Hepatocyte (in vitro differentiated cells): ENCODE results near the gene CLDN11. TPM values are rescaled to one million over a fixed set of nuclear protein-coding genes. Genes with fewer than 3 reads are reported as not detected.

ENCODE experiments used
- DNase-seq: peaks from one replicate; pipeline ENCODE4 v3.0.0-alpha.2; 2016; ENCODE audit warnings: low spot score
- H2AFZ ChIP-seq: fragments of 200-600 bp; sonication (generic); 2 replicates; pipeline ENCODE4 v1.6.0; 2016; ENCODE audit warnings: antibody characterized with exemption, mild to moderate bottlenecking
- H3K27ac ChIP-seq: fragments of 200-600 bp; sonication (generic); 2 replicates; pipeline ENCODE4 v1.5.1; 2016; ENCODE audit warnings: mild to moderate bottlenecking
- H3K27me3 ChIP-seq: fragments of 200-600 bp; sonication (generic); 2 replicates; pipeline ENCODE4 v1.6.1; 2016
- H3K36me3 ChIP-seq: fragments of 200-600 bp; sonication (generic); replicated peaks from 2 replicates; pipeline ENCODE4 v1.5.1; 2016; ENCODE audit warnings: low read depth; ENCODE audit not compliant: insufficient read depth
- H3K4me1 ChIP-seq: fragments of 200-600 bp; sonication (generic); 2 replicates; pipeline ENCODE4 v1.5.1; 2016; ENCODE audit warnings: mild to moderate bottlenecking, moderate library complexity; ENCODE audit not compliant: insufficient read depth
- H3K4me2 ChIP-seq: fragments of 200-600 bp; sonication (generic); 2 replicates; pipeline ENCODE4 v1.6.0; 2016
- H3K4me3 ChIP-seq: fragments of 200-600 bp; sonication (generic); 2 replicates; pipeline ENCODE4 v1.5.1; 2016; ENCODE audit warnings: mild to moderate bottlenecking
- H3K79me2 ChIP-seq: fragments of 200-600 bp; sonication (generic); 2 replicates; pipeline ENCODE4 v1.6.0; 2017; ENCODE audit warnings: mild to moderate bottlenecking
- H3K9me2 ChIP-seq: fragments of 200-600 bp; sonication (generic); replicated peaks from 2 replicates; pipeline ENCODE4 v1.6.0; 2017; ENCODE audit warnings: mild to moderate bottlenecking; ENCODE audit not compliant: insufficient read depth
- H3K9me3 ChIP-seq: fragments of 200-600 bp; sonication (generic); 2 replicates; pipeline ENCODE4 v1.5.1; 2016; ENCODE audit warnings: low read depth, mild to moderate bottlenecking
- H4K20me1 ChIP-seq: fragments of 200-600 bp; sonication (generic); 2 replicates; pipeline ENCODE4 v1.6.0; 2016; ENCODE audit warnings: mild to moderate bottlenecking; ENCODE audit not compliant: insufficient read depth, poor library complexity, severe bottlenecking
- EZH2 ChIP-seq: fragments of 200-600 bp; sonication (generic); IDR thresholded peaks from 2 replicates; pipeline ENCODE4 v1.6.1; 2016; ENCODE audit warnings: antibody characterized with exemption, mild to moderate bottlenecking, borderline replicate concordance
- EZH2phosphoT487 ChIP-seq: fragments of 200-600 bp; sonication (generic); IDR thresholded peaks from one replicate; pipeline ENCODE4 v1.6.1; 2018; ENCODE audit warnings: antibody characterized with exemption, mild to moderate bottlenecking, low read depth, moderate library complexity; ENCODE audit not compliant: unreplicated experiment, severe bottlenecking
- WGBS: methylation state at CpG from one replicate; pipeline ENCODE4 v1.1.6; 2016; ENCODE audit warnings: low lambda C conversion rate; ENCODE audit errors: missing lambda C conversion rate; 5-methylcytosine and 5-hydroxymethylcytosine counted together
- polyA plus RNA-seq: library from polyadenylated mRNA; unstranded; fragments of >200 nt; fragmentation: Nextera tagmentation; extraction: Ambion mirVana; gene quantifications from 2 replicates; pipeline ENCODE4 v1.2.1, GENCODE V29; 2016
- total RNA-seq: library from RNA; depleted of rRNA; stranded (reverse); fragments of >200 nt; gene quantifications from 2 replicates; pipeline ENCODE4 v1.2.3, GENCODE V29; 2014
- TF ChIP-seq, protein P1 (sequence below): fragments of 200-600 bp; sonication (generic); IDR thresholded peaks from 2 replicates; pipeline ENCODE4 v1.5.1; 2016; ENCODE audit warnings: antibody characterized with exemption, mild to moderate bottlenecking; ENCODE audit not compliant: poor library complexity

The CLDN11 gene
- total and polyA plus RNA-seq, 2 experiments from 2014 or later, result 7.7 to 29.5 TPM

DNA sequence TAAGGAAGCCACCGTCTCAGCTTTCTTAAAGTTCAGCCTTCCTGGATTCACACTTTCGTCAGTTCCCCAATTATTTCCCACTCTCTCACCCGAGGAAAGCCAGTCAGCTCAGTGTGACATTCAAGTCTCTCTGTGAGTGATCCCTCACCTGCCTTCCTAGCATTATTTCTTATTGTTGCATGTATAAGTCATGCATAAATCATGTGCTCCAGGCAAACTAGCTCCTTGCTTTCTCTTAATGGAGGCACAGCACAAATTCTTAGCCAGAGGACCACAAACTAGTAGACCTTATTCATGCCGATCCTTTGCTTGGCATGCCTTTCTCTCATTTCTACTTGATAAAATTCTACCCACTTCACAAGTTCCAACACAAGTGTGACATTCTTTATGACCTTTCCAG is 44.3 kb downstream of the CLDN11 start:
- Histone ChIP-seq H3K27ac (no peak overlapping the region), H4K20me1 (no peaks in the 10 kb centered on the region)
- DNase-seq, result no peak

DNA sequence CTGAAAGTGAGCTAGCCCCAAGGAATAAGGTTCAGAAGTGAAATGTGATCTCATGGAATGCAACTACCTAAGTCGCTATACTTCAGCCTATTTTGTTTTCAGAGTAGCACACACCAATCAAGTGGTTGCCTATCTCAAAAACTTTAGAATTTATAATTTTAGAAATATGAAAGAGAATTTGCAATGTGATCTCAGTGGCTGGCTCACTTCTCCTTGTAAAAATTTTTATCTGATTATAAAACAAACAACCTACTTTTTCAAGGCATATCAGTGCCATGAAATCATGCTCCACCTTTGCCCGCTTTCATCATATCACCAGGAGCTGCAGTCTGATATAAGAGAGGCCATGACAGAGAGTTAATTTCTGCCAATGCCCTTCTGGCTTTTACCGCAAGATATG is 47.3 kb downstream of the CLDN11 start:
- 61% methylated on average over 3 of the region's 3 CpGs for WGBS
- Histone ChIP-seq H3K9me2 (no peaks in the 10 kb centered on the region), H2AFZ (no peak overlapping the region), H3K9me3 (no peaks in the 10 kb centered on the region), H3K4me3 (no peak overlapping the region), H3K4me2 (no peak overlapping the region), H3K27me3 (no peaks in the 10 kb centered on the region), H3K4me1 (peaks cover 23% of the 10 kb centered on the region), H3K36me3 (no peaks in the 10 kb centered on the region), H4K20me1 (no peaks in the 10 kb centered on the region), H3K27ac (no peak overlapping the region), H3K79me2 (no peaks in the 10 kb centered on the region)
- TF ChIP-seq EZH2phosphoT487 (no peak), EZH2 (no peak)
- TF ChIP-seq, protein P1, sequence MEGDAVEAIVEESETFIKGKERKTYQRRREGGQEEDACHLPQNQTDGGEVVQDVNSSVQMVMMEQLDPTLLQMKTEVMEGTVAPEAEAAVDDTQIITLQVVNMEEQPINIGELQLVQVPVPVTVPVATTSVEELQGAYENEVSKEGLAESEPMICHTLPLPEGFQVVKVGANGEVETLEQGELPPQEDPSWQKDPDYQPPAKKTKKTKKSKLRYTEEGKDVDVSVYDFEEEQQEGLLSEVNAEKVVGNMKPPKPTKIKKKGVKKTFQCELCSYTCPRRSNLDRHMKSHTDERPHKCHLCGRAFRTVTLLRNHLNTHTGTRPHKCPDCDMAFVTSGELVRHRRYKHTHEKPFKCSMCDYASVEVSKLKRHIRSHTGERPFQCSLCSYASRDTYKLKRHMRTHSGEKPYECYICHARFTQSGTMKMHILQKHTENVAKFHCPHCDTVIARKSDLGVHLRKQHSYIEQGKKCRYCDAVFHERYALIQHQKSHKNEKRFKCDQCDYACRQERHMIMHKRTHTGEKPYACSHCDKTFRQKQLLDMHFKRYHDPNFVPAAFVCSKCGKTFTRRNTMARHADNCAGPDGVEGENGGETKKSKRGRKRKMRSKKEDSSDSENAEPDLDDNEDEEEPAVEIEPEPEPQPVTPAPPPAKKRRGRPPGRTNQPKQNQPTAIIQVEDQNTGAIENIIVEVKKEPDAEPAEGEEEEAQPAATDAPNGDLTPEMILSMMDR, result no peak
- DNase-seq, result no peak

More for the DNA sequence above, 44.3 kb downstream of the CLDN11 start:
- no peaks in the 10 kb centered on the region for H3K27me3 ChIP-seq
- no peak overlapping the region for H2AFZ ChIP-seq
- peaks cover 4% of the 10 kb centered on the region for H3K4me1 ChIP-seq
- no peak overlapping the region for H3K4me2 ChIP-seq
- no peaks in the 10 kb centered on the region for H3K9me2 ChIP-seq
- no peak for TF ChIP-seq EZH2phosphoT487
- TF ChIP-seq EZH2, result no peak
- TF ChIP-seq, protein P1, result no peak
- H3K9me3 ChIP-seq, result no peaks in the 10 kb centered on the region
- H3K4me3 ChIP-seq, result no peak overlapping the region
- no peaks in the 10 kb centered on the region for H3K36me3 ChIP-seq
- no peaks in the 10 kb centered on the region for H3K79me2 ChIP-seq
- 71% methylated on average over 4 of the region's 4 CpGs for WGBS

DNA sequence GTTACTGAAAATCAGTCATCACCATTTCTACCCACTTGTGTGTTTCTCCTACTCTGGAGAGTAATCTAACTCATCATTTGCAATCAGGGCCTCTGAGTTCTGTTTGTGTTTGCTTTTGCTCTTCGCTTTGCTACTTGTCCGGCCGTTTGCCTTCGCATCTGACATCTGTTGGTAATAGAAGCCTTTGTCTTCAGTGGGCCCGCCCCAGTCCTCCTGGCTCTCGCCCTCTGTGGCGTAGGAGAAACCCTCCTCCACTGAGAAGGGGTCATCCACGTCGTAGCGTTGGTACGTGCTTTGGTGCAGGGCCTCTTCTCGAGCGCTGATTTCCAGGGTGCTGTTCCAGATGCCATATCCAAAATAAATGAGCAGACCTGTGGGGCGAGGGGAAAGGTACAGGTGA is 48.3 kb downstream of the CLDN11 start:
- WGBS, result 72% methylated on average over 14 of the region's 14 CpGs
- DNase-seq, result no peak
- H3K4me1 ChIP-seq, result peaks cover 26% of the 10 kb centered on the region
- H4K20me1 ChIP-seq, result no peaks in the 10 kb centered on the region
- no peaks in the 10 kb centered on the region for H3K79me2 ChIP-seq
- no peaks in the 10 kb centered on the region for H3K9me3 ChIP-seq
- no peak overlapping the region for H2AFZ ChIP-seq
- H3K27ac ChIP-seq, result no peak overlapping the region
- H3K36me3 ChIP-seq, result no peaks in the 10 kb centered on the region
- H3K4me3 ChIP-seq, result no peak overlapping the region
- H3K27me3 ChIP-seq, result no peaks in the 10 kb centered on the region
- TF ChIP-seq EZH2 (no peak), EZH2phosphoT487 (no peak)
- TF ChIP-seq, protein P1, result no peak
- H3K4me2 ChIP-seq, result no peak overlapping the region
- no peaks in the 10 kb centered on the region for H3K9me2 ChIP-seq

DNA sequence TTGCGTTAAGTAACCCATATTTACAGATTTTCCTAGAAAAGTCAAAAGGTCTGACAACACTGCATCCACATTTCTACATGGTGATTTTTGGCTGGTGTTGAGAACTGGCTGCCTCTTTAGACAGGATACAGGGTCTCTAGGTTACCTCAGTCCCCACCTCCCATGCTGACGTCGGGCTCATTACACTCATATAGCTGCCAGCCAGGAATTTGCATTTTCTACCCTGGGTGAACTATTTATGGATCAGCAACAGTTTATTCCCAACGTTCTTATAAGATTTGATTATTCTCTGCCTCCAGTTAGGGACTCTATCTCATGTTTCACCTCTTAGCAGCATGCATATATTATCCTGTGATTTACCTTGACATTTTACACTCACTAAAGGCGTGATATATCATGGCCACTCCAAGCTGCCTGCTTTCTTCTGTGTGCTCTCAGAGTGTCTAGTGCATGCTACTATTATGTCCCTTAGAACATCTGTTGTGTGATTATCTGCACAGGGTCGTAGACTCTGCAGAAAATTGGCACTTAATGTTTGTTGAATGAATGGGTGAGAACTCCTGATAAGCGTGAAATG is 49.0 kb downstream of the CLDN11 start:
- Histone ChIP-seq H4K20me1 (no peaks in the 10 kb centered on the region), H3K27ac (no peak overlapping the region), H3K4me1 (peaks cover 26% of the 10 kb centered on the region), H3K27me3 (no peaks in the 10 kb centered on the region), H3K9me3 (no peaks in the 10 kb centered on the region), H3K36me3 (no peaks in the 10 kb centered on the region), H3K4me2 (no peak overlapping the region), H2AFZ (no peak overlapping the region), H3K9me2 (no peaks in the 10 kb centered on the region), H3K79me2 (no peaks in the 10 kb centered on the region), H3K4me3 (no peak overlapping the region)
- WGBS, result 63% methylated on average over 7 of the region's 7 CpGs
- DNase-seq, result no peak
- TF ChIP-seq, protein P1, result no peak
- TF ChIP-seq EZH2phosphoT487, result no peak
- no peak for TF ChIP-seq EZH2
